ENCODE measurements around the gene RHOF.

GRCh38 chr12:121751749-121752351 lies 41.6 kb downstream of the RHOF start:
- TF ChIP-seq CTCF (CRISPR knock-in tag; IDR thresholded peaks at IDR 0.05) (no peak), YEATS4 (CRISPR knock-in tag; IDR thresholded peaks at IDR 0.05; ENCODE audit: borderline replicate concordance) (no peak), ZNF513 (CRISPR knock-in tag; conservative IDR thresholded peaks at IDR 0.05) (no peak), CAMTA2 (CRISPR knock-in tag; IDR thresholded peaks at IDR 0.05; ENCODE audit: borderline replicate concordance) (no peak), SP2 (CRISPR knock-in tag; IDR thresholded peaks at IDR 0.05) (no peak), NR2F2 (IDR thresholded peaks at IDR 0.05; ENCODE audit: borderline replicate concordance, low read depth) (no peak), KLF13 (CRISPR knock-in tag; IDR thresholded peaks at IDR 0.05) (no peak), FOXM1 (CRISPR knock-in tag; IDR thresholded peaks at IDR 0.05) (no peak), MXD3 (CRISPR knock-in tag; IDR thresholded peaks at IDR 0.05) (no peak), POLR2AphosphoS2 (IDR thresholded peaks at IDR 0.05; ENCODE audit: low read depth, low read length) (no peak), ZBTB38 (CRISPR knock-in tag; IDR thresholded peaks at IDR 0.05) (peak; percentile 93), ZNF577 (CRISPR knock-in tag; IDR thresholded peaks at IDR 0.05; ENCODE audit: borderline replicate concordance, low read depth) (no peak), SP1 (IDR thresholded peaks at IDR 0.05) (no peak), SP1 (CRISPR knock-in tag; IDR thresholded peaks at IDR 0.05) (no peak)

Data from HepG2 (cell line).